HG03097 (cell line): ENCODE results near the gene ERRFI1.
A peak's percentile ranks its signal among the peaks of the same experiment; 100 is the strongest.
"Not testable (repeated sequence)": the region's sequence is repeated elsewhere in the genome, so short reads cannot be mapped to it uniquely, and the experiment has no call there.

Experiments used
- ATAC-seq: cut with Tn5 transposase; IDR thresholded peaks from one replicate; pipeline ENCODE4 v1.9.1; 2021; ENCODE audit not compliant: unreplicated experiment, low FRiP score

The ERRFI1 gene

GRCh38 chr1:8026153-8026975, at the start of gene ERRFI1:
Gene ERRFI1, minus strand, starts transcription at chr1:8026309. Its CDS starts 10,690 bp downstream, at chr1:8015619.
- peak; percentile 83 for ATAC-seq

- no peak for ATAC-seq
Observed at GRCh38 chr1:8075511-8076051, 49.5 kb upstream of the ERRFI1 start.

GRCh38 chr1:8073112-8073855, 47.2 kb upstream of the ERRFI1 start:
- no peak for ATAC-seq

- no peak for ATAC-seq
Observed at GRCh38 chr1:8070381-8070811, 44.3 kb upstream of the ERRFI1 start.

- not testable (repeated sequence) for ATAC-seq
Observed at GRCh38 chr1:8069614-8070320, 43.7 kb upstream of the ERRFI1 start.

GRCh38 chr1:8065369-8065768, 39.3 kb upstream of the ERRFI1 start:
- no peak for ATAC-seq

- ATAC-seq = no peak
Observed at GRCh38 chr1:8063298-8064036, 37.4 kb upstream of the ERRFI1 start.

- no peak for ATAC-seq
Observed at GRCh38 chr1:8062861-8063260, 36.8 kb upstream of the ERRFI1 start.

GRCh38 chr1:8061673-8062386, 35.7 kb upstream of the ERRFI1 start:
- ATAC-seq = no peak

- no peak for ATAC-seq
Observed at GRCh38 chr1:8061210-8061609, 35.1 kb upstream of the ERRFI1 start.

- no peak for ATAC-seq
Observed at GRCh38 chr1:8059161-8059622, 33.1 kb upstream of the ERRFI1 start.

GRCh38 chr1:8057779-8058178, 31.7 kb upstream of the ERRFI1 start:
- ATAC-seq = not testable (repeated sequence)

- ATAC-seq = no peak
Observed at GRCh38 chr1:8055973-8056372, 29.9 kb upstream of the ERRFI1 start.

GRCh38 chr1:8053878-8054567, 27.9 kb upstream of the ERRFI1 start:
- ATAC-seq = no peak

- ATAC-seq = no peak
Observed at GRCh38 chr1:8051650-8052049, 25.5 kb upstream of the ERRFI1 start.

- not testable (repeated sequence) for ATAC-seq
Observed at GRCh38 chr1:8049229-8049628, 23.1 kb upstream of the ERRFI1 start.

- no peak for ATAC-seq
Observed at GRCh38 chr1:8047686-8048445, 21.8 kb upstream of the ERRFI1 start.

- no peak for ATAC-seq
Observed at GRCh38 chr1:8047112-8047511, 21.0 kb upstream of the ERRFI1 start.
